ENCODE measurements around the gene SPRED2.

GRCh38 chr2:65344689-65345088 is 87.7 kb downstream of the SPRED2 start:
- TF ChIP-seq EP300 (IDR thresholded peaks at IDR 0.05) (no peak), CTCF (IDR thresholded peaks at IDR 0.05) (no peak), POLR2A (IDR thresholded peaks at IDR 0.05) (no peak), POLR2AphosphoS5 (IDR thresholded peaks at IDR 0.05) (no peak)
